Nephron progenitor cell (in vitro differentiated cells): ENCODE data around the gene DNAH17.
A peak's percentile ranks its signal among the peaks of the same experiment; 100 is the strongest.

Experiments
- DNase-seq: peaks from one replicate; pipeline ENCODE4 v3.0.0; 2021
- H3K27ac Mint-ChIP-seq: 2 replicates; pipeline ENCODE4 v1.8.0; 2021; ENCODE audit warnings: mild to moderate bottlenecking, moderate library complexity, mixed read lengths
- H3K27me3 Mint-ChIP-seq: 2 replicates; pipeline ENCODE4 v1.8.0; 2021; ENCODE audit warnings: mild to moderate bottlenecking, low read depth, mixed read lengths; ENCODE audit not compliant: poor library complexity
- H3K36me3 Mint-ChIP-seq: 2 replicates; pipeline ENCODE4 v1.8.0; 2021; ENCODE audit warnings: low read depth, mixed read lengths
- H3K4me1 Mint-ChIP-seq: 2 replicates; pipeline ENCODE4 v1.8.0; 2021; ENCODE audit warnings: mixed read lengths
- H3K4me3 Mint-ChIP-seq: 2 replicates; pipeline ENCODE4 v1.8.0; 2021; ENCODE audit warnings: mild to moderate bottlenecking, moderate library complexity, mixed read lengths
- H3K9me3 Mint-ChIP-seq: 2 replicates; pipeline ENCODE4 v1.8.0; 2021; ENCODE audit warnings: mild to moderate bottlenecking, moderate library complexity, mixed read lengths
- CTCF ChIP-seq: fragments of 200-600 bp; sonication (generic); IDR thresholded peaks from 2 replicates; pipeline ENCODE4 v1.5.0; 2021; ENCODE audit warnings: antibody characterized with exemption

The DNAH17 gene

GRCh38 chr17:78417531-78417909, 159.7 kb downstream of the DNAH17 start:
- H3K9me3 Mint-ChIP-seq: no peaks in the 10 kb centered on the region
- no peaks in the 10 kb centered on the region for H3K27me3 Mint-ChIP-seq
- H3K36me3 Mint-ChIP-seq: peaks cover 38% of the 10 kb centered on the region
- H3K4me3 Mint-ChIP-seq: no peak overlapping the region
- peaks cover 71% of the 10 kb centered on the region for H3K4me1 Mint-ChIP-seq
- DNase-seq: no peak
- TF ChIP-seq CTCF: no peak
- peak overlapping the region; percentile 98 for H3K27ac Mint-ChIP-seq

GRCh38 chr17:78416791-78417530, 160.2 kb downstream of the DNAH17 start:
- Mint-ChIP-seq H3K4me1 (peaks cover 72% of the 10 kb centered on the region), H3K9me3 (no peaks in the 10 kb centered on the region), H3K36me3 (peaks cover 34% of the 10 kb centered on the region), H3K4me3 (no peak overlapping the region), H3K27me3 (no peaks in the 10 kb centered on the region), H3K27ac (peak overlapping the region; percentile 98)
- DNase-seq: no peak
- TF ChIP-seq CTCF: no peak

- Mint-ChIP-seq H3K9me3 (no peaks in the 10 kb centered on the region), H3K4me1 (peaks cover 72% of the 10 kb centered on the region), H3K36me3 (peaks cover 32% of the 10 kb centered on the region), H3K27ac (peak overlapping the region; percentile 75), H3K4me3 (no peak overlapping the region), H3K27me3 (no peaks in the 10 kb centered on the region)
- no peak for DNase-seq
- TF ChIP-seq CTCF: no peak
These were observed 161.1 kb downstream of the DNAH17 start for GRCh38 chr17:78415821-78416711.

GRCh38 chr17:78414178-78415162, 162.7 kb downstream of the DNAH17 start:
- H3K4me1 Mint-ChIP-seq: peaks cover 73% of the 10 kb centered on the region
- no peak for TF ChIP-seq CTCF
- H3K27me3 Mint-ChIP-seq: no peaks in the 10 kb centered on the region
- peaks cover 19% of the 10 kb centered on the region for H3K36me3 Mint-ChIP-seq
- H3K9me3 Mint-ChIP-seq: no peaks in the 10 kb centered on the region
- DNase-seq: no peak
- peak overlapping the region; percentile 42 for H3K27ac Mint-ChIP-seq
- H3K4me3 Mint-ChIP-seq: no peak overlapping the region

GRCh38 chr17:78412403-78412802, 164.8 kb downstream of the DNAH17 start:
- H3K9me3 Mint-ChIP-seq: no peaks in the 10 kb centered on the region
- H3K4me1 Mint-ChIP-seq: peaks cover 91% of the 10 kb centered on the region
- no peak for DNase-seq
- H3K27ac Mint-ChIP-seq: peak overlapping the region; percentile 92
- peaks cover 11% of the 10 kb centered on the region for H3K36me3 Mint-ChIP-seq
- peak; percentile 39 for TF ChIP-seq CTCF
- H3K27me3 Mint-ChIP-seq: no peaks in the 10 kb centered on the region
- H3K4me3 Mint-ChIP-seq: no peak overlapping the region
